Fibroblast of lung (primary cell): ENCODE results near the gene DCUN1D1. TPM values are rescaled to one million over a fixed set of nuclear protein-coding genes. Genes with fewer than 3 reads are reported as not detected.

Experiments used
- DNase-seq, 2 donors: peaks; one replicate each; pipeline versions ENCODE4 v3.0.0 to v3.0.0-alpha.2; 2010; ENCODE audit warnings: low read depth in 2 of 2
- H2AFZ ChIP-seq: 2 replicates; pipeline ENCODE4 v1.5.1; 2012; ENCODE audit warnings: low read length, control low read depth, inconsistent platforms
- H3K27ac ChIP-seq: 2 replicates; pipeline ENCODE4 v1.5.1; 2011; ENCODE audit warnings: low read length, control low read depth; ENCODE audit not compliant: insufficient read depth
- H3K27me3 ChIP-seq: 2 replicates; pipeline ENCODE4 v1.5.1; 2011; ENCODE audit warnings: mild to moderate bottlenecking, low read length; ENCODE audit not compliant: control insufficient read depth, insufficient read depth
- H3K36me3 ChIP-seq: 2 replicates; pipeline ENCODE4 v1.5.1; 2011; ENCODE audit warnings: low read length; ENCODE audit not compliant: control insufficient read depth, insufficient read depth
- H3K4me1 ChIP-seq: 2 replicates; pipeline ENCODE4 v1.5.1; 2011; ENCODE audit warnings: low read length; ENCODE audit not compliant: control insufficient read depth, insufficient read depth; ENCODE audit errors: extremely low read depth
- H3K4me2 ChIP-seq: 2 replicates; pipeline ENCODE4 v1.5.1; 2011; ENCODE audit warnings: low read length, control low read depth; ENCODE audit not compliant: insufficient read depth; ENCODE audit errors: extremely low read depth
- H3K4me3 ChIP-seq, 4 experiments: fragments of 200-600 bp in 1 of 4; sonication (generic) in 1 of 4; replicated peaks in 1 of 4; 2 replicates each; pipeline ENCODE4 v1.5.1; 2011 to 2016; ENCODE audit warnings: low read length in 4 of 4, low read depth in 3 of 4, mild to moderate bottlenecking in 3 of 4, control low read depth in 2 of 4, inconsistent platforms in 1 of 4, mixed read lengths in 1 of 4; ENCODE audit not compliant: insufficient read depth in 1 of 4; ENCODE audit errors: control extremely low read depth in 1 of 4
- H3K79me2 ChIP-seq: 2 replicates; pipeline ENCODE4 v1.5.1; 2012; ENCODE audit warnings: mild to moderate bottlenecking, low read length, inconsistent platforms; ENCODE audit not compliant: control insufficient read depth, insufficient read depth
- H3K9ac ChIP-seq: 2 replicates; pipeline ENCODE4 v1.5.1; 2011; ENCODE audit warnings: mild to moderate bottlenecking, low read length, control low read depth; ENCODE audit not compliant: insufficient read depth
- H3K9me3 ChIP-seq: 2 replicates; pipeline ENCODE4 v1.5.1; 2012; ENCODE audit warnings: low read depth, low read length; ENCODE audit not compliant: control insufficient read depth, insufficient read depth
- H4K20me1 ChIP-seq: 2 replicates; pipeline ENCODE4 v1.5.1; 2011; ENCODE audit warnings: low read length; ENCODE audit not compliant: control insufficient read depth, insufficient read depth; ENCODE audit errors: extremely low read depth
- CTCF ChIP-seq, 2 donors: IDR thresholded peaks in 1 of 2; conservative IDR thresholded peaks in 1 of 2; 1 replicate in 1 of 2; 2 replicates in 1 of 2; pipeline ENCODE4 v1.5.1; 2011 to 2012; ENCODE audit warnings: low read length in 2 of 2, control low read depth in 1 of 2, inconsistent platforms in 1 of 2, low read depth in 1 of 2, mild to moderate bottlenecking in 1 of 2
- EZH2 ChIP-seq: IDR thresholded peaks from 2 replicates; pipeline ENCODE4 v1.5.1; 2012; ENCODE audit warnings: low read length, control low read depth, mild to moderate bottlenecking; ENCODE audit errors: missing control alignments
- polyA plus RNA-seq, 2 donors: library from polyadenylated mRNA; depleted of rRNA in 1 of 2; stranded (reverse) in 1 of 2; unstranded in 1 of 2; fragments of >200 nt; gene quantifications; 2 replicates each; pipeline ENCODE4 v1.2.1, GENCODE V29; 2011 to 2012; ENCODE audit warnings: missing spikeins in 1 of 2
- total RNA-seq: library from RNA; depleted of rRNA; stranded (reverse); fragments of >200 nt; gene quantifications from 2 replicates; pipeline ENCODE4 v1.2.1, GENCODE V29; 2014

Gene DCUN1D1
- total and polyA plus RNA-seq, 2 donors (not counting 1 experiment from before 2014, with no cell fraction given), result 26.6 to 31.0 TPM

- no peak overlapping the region for H3K4me3 ChIP-seq
- H3K4me1 ChIP-seq, result no peaks in the 10 kb centered on the region
- no peaks in the 10 kb centered on the region for H3K79me2 ChIP-seq
- H3K9ac ChIP-seq, result no peak overlapping the region
- no peak overlapping the region for H3K4me2 ChIP-seq
- no peaks in the 10 kb centered on the region for H3K36me3 ChIP-seq
- no peak overlapping the region for H2AFZ ChIP-seq
- DNase-seq, result no peak
- no peak overlapping the region for H3K27ac ChIP-seq
- no peaks in the 10 kb centered on the region for H3K27me3 ChIP-seq
- H4K20me1 ChIP-seq, result no peaks in the 10 kb centered on the region
- TF ChIP-seq CTCF (conservative IDR thresholded peaks at IDR 0.05 in 1 of 2, IDR thresholded peaks at IDR 0.05 in 1 of 2; ENCODE audit: low read depth in 1 of 2, low read length in 2 of 2) (no peak), EZH2 (no peak)
- H3K9me3 ChIP-seq, result no peaks in the 10 kb centered on the region
Observed at GRCh38 chr3:182904164-182904563, 76.2 kb downstream of the DCUN1D1 start.

- DNase-seq, result no peak
Observed at GRCh38 chr3:182902236-182902635, 78.1 kb downstream of the DCUN1D1 start.

GRCh38 chr3:182896553-182896952 lies 83.8 kb downstream of the DCUN1D1 start:
- Histone ChIP-seq H3K9me3 (no peaks in the 10 kb centered on the region), H3K36me3 (no peaks in the 10 kb centered on the region), H3K4me2 (no peak overlapping the region), H3K4me1 (no peaks in the 10 kb centered on the region), H3K9ac (no peak overlapping the region), H4K20me1 (no peaks in the 10 kb centered on the region), H2AFZ (no peak overlapping the region), H3K27ac (no peak overlapping the region), H3K27me3 (no peaks in the 10 kb centered on the region), H3K79me2 (no peaks in the 10 kb centered on the region), H3K4me3 (no peak overlapping the region)
- TF ChIP-seq EZH2 (no peak), CTCF (conservative IDR thresholded peaks at IDR 0.05 in 1 of 2, IDR thresholded peaks at IDR 0.05 in 1 of 2; ENCODE audit: low read depth in 1 of 2, low read length in 2 of 2) (no peak)
- DNase-seq, result no peak

More at GRCh38 chr3:182902236-182902635, 78.1 kb downstream of the DCUN1D1 start:
- Histone ChIP-seq H3K79me2 (no peaks in the 10 kb centered on the region), H3K27me3 (no peaks in the 10 kb centered on the region), H3K4me1 (no peaks in the 10 kb centered on the region), H2AFZ (no peak overlapping the region), H3K27ac (no peak overlapping the region), H3K9ac (no peak overlapping the region), H3K4me2 (no peak overlapping the region), H4K20me1 (no peaks in the 10 kb centered on the region), H3K36me3 (no peaks in the 10 kb centered on the region), H3K4me3 (no peak overlapping the region), H3K9me3 (no peaks in the 10 kb centered on the region)
- TF ChIP-seq EZH2 (no peak), CTCF (conservative IDR thresholded peaks at IDR 0.05 in 1 of 2, IDR thresholded peaks at IDR 0.05 in 1 of 2; ENCODE audit: low read depth in 1 of 2, low read length in 2 of 2) (no peak)
